Hematopoietic multipotent progenitor cell treated with erythropoietin and hydrocortisone succinate and interleukin-3 and kit ligand, for 8 days (in vitro differentiated cells): ENCODE measurements around the gene WDTC1.
"Not testable (repeated sequence)": the region's sequence is repeated elsewhere in the genome, so short reads cannot be mapped to it uniquely, and the experiment has no call there.

Experiments used
- DNase-seq: peaks from one replicate; pipeline ENCODE4 v3.0.0-alpha.2; 2015

The WDTC1 gene

DNA sequence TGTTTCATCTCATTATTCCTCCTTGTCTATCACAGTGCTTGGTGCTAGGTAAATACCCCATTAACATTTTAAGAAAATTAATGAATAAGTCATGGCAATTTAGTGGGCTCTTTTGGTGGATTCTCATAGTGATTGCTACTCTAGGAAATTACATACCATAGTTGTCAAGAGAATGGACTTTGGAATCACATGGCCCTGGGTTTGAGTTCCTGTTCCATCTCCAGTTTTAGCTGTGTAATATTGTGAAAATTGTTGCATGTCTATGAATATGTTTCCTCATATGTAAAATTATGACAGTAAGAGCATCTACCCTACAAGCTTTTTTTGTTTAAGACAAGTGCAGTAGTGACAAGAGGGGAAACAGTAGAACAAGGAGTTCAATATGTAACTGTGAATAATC is 20.7 kb downstream of the WDTC1 start:
- DNase-seq = no peak

DNA sequence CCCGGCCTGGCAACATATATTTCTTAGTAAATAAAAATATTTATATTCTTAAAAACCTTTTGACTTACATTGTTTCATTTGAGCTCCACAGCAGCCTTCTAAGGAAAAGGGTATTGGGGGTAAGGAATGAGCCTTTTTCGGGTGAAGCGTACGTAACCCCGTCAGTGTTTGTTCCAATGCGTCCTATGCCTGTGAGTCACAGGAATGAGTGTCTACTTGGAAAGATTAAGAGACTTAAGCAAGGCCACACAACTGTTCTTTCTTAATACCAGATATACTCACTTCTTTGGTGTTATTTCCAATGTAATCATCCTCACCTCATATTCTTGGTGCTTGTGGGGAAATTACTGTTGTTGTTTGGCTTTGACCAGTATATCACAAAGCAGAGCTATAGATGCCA is 22.7 kb downstream of the WDTC1 start:
- no peak for DNase-seq

DNA sequence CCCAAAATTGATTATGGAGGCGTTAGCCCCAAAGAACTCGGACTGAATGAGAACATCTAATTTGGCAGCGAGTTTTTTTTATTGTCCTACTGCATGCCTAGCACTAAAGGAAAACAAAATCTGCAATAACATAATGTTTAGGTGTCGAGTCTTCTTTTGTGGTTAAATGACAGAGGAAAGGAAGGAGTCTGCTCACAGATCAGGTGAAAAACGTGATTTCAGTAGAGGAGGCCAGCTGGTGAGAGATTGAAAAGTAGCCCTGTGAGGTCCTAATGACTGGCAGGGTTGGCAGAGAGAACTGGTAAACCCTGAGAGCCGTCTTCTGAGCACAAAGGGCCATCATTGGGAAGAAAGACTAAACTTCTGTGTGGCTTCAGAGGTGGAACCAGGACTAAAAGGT is 24.2 kb downstream of the WDTC1 start:
- no peak for DNase-seq

DNA sequence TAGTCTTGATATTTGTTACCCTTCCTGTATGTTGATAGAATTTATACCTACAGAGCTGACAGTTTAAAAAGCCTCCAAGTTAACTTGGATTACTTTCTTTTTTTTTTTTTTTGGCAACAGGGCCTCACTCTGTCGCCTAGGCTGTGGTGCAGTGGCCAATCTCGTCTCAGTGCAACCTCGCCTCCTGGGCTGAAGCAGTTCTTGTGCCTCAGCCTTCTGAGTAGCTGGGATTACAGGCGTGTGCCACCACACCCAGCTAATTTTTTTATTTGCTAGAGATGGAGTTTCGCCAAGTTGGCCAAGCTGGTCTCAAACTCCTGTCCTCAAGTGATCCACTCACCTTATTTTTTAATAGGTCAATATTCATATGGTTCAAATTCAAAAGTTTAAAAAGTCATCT is 32.7 kb downstream of the WDTC1 start:
- DNase-seq = peak; percentile 20

DNA sequence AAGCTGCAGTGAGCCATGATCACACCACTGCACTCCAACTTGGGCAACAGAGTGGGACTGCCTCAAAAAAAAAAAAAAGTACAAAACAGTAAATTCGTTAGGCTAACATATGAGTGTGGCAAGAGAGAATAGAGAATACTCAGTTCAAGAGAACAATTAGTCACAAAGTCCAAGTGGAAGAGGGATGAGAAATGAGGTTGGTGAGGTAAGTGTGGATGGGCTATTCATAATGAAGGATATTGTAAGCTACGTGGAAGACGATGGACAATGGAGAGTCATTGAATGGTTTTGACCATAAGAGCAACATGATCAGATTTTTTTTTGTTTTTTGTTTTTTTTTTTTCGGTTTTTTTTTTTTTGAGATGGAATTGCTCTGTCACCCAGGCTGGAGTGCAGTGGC is 34.8 kb downstream of the WDTC1 start:
- no peak for DNase-seq

DNA sequence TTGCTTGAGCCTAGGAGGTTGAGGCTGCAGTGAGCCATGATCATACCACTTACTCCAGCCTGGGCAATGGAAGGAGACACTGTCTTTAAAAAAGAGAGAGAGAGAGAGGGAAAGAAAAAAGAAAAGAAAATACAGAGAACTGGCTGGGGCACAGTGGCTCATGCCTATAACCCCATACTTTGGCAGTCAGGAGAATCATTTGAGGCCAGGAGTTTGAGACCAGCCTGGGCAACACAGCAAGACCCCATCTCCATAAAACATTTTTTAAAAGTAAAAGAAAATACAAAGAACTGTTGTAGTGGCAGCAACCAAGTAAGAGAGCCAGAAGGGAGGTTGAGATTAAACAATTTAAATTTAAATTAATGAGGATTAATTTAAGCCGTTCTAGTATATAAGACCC is 39.8 kb downstream of the WDTC1 start:
- DNase-seq = no peak

DNA sequence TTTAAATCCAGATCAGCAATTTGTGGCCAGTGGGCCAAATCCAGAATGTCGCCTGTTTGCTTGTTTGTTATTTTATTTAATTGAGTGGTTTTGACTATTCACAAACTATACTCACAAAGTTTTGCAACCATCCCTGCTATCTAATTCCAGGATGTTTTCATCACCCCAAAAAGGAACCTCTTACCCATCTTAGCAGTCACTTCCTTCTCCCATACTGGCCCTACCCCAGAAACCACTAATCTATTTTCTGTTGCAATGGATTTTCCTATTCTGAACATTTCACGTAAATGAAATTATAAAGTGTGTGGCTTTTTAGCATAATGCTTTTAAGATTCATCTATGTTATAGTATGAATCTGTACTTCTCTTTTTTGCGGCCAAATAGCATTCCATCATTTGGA is 41.3 kb downstream of the WDTC1 start:
- no peak for DNase-seq

DNA sequence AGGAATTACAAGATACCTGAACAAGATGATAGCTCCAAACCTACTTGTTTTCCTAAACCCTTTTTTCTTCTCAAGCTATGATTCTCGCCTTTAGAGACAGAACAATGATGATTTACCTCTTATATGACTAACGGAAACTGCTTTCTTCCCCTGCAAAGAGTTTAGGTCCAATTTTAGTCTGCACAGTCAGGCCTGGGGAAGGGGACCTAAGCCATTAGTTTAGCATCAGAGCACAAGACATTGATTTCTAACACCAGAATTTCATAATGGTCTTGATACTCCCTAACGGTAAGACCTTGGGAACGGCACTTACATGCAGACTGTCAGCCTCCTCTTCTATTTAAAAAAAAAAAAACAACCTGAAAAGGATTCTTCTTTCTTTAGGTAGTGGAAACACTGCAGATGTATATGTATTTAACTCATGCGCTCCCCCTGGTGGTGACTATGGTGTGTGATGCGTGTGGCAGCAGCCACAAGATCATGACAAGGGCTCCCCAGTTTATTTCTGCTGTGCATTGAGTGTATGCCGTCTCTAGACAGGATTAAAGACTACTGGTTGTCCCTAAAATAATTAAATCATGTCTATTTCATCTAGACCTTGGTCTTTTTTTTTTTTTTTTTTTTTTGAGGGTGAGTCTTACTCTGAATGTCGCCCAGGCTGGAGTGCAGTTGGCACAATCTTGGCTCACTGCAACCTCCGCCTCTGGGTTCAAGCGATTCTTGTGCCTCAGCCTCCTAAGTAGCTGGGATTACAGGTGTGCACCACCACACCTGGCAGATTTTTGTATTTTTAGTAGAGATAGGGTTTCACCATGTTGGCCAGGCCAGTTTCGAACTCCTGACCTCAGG is 50.2 kb downstream of the WDTC1 start:
- peak; percentile 88 for DNase-seq

DNA sequence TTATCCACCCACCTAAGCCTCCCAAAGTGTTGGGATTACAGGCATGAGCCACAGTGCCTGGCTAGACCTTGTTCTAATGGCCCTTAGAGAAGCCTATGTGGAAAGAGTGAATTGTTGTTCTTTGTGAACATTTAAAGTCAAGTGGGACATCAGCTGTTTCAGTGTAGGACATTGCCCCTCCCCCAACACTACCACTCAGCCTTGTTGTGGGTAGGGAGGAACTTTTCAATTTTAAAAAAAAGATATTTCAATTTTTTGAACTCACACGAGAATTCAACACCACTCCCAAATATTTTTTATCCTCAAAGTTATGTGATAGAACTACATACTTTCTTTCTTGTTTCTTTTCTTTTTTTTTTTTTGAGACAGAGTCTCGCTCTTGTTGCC is 50.8 kb downstream of the WDTC1 start:
- no peak for DNase-seq

DNA sequence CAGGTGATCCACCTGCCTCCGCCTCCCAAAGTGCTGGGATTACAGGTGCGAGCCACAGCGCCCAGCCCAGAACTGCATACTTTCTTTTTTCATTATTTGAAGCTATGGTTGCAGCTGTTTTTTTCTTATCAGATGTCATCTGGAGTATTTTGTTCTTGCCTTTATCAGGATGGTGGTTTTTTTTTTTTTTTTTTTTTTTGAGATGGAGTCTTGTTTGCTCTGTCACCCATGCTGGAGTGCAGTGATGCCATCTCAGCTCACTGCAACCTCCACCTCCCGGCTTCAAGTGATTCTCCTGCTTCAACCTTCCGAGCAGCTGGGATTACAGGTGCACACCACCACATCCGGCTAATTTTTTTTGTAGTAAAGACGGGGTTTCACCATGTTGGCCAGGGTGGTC is 51.4 kb downstream of the WDTC1 start:
- not testable (repeated sequence) for DNase-seq

DNA sequence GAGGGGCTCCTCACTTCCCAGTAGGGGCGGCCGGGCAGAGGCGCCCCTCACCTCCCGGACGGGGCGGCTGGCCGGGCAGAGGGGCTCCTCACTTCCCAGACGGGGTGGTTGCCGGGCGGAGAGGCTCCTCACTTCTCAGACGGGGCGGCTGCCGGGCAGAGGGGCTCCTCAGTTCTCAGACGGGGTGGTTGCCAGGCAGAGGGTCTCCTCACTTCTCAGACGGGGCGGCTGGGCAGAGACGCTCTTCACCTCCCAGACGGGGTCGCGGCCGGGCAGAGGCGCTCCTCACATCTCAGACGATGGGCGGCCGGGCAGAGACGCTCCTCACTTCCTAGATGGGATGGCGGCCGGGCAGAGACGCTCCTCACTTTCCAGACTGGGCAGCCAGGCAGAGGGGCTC is 54.7 kb downstream of the WDTC1 start:
- not testable (repeated sequence) for DNase-seq

DNA sequence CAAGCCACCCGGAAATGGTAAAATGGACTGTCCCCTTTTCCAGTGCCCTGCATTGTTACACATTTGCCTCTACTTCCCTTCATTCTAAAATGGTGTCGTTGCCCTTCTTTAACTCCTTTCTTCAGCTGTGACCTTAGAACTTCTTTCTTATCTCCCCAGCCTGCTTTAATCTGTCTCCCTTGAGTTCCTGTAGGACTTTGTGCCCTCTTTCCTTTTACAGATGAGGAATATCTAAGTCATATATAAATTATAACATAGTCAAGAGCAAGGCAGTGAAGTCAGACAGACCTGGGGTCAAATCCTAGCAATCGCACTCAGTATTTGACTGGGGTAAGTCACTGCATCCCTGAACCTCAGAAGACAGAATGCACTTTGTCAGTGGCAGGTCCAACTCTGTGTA is 56.1 kb downstream of the WDTC1 start:
- no peak for DNase-seq

DNA sequence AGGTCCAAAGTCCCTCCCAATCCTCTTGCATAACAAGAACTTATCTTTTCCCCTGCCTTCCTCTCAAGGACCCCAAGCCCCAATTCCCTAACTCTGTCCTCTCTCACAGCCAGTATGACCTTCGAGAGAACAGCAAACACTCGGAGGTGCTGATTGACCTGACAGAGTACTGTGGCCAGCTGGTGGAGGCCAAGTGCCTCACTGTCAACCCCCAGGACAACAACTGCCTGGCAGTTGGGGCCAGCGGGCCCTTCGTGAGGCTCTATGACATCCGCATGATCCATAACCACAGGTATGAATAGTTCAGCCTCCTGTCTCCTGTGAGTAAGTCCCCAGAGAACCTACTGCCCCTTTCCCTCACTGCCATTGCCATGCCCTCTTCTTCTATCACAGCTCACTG is 57.7 kb downstream of the WDTC1 start:
- no peak for DNase-seq

DNA sequence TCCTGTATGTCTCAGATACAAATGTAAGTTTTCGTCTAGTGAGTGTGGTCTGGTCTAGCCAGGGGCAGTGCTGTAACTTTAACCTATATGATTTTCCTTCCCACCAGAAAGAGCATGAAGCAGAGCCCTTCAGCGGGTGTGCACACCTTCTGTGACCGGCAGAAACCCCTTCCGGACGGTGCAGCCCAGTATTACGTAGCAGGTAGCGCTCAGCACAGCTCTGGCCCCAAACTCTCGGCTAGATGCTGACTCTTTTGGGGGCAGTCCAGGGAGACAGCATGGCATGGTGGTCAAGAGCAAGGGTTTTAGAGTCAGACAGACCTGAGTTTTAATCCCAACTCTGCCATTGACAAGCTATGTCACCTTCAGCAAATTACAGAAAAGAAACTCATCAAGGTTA is 59.5 kb downstream of the WDTC1 start:
- DNase-seq = no peak

DNA sequence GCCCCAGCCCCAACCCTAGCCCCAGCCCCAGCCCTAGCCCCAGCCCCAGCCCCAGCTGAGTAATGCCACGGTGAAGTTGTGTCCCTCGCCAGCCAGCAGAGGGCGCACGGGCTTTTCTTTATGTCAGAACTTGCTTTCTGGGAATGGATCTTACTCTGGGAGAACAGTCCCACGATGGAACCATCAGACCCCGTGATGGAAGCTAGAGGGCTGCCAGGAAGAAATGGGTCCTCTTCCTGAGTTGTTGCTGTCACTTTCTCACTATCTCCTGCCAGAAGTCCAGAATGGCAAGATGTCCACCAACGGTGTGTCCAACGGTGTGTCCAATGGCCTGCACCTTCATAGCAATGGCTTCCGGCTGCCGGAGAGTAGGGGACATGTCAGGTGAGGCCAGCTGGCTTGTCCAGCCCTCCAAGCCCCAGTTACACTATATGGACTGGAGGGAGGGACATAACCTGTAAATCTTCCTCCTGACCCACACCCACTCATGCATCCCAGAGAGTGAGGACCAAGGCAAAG is 62.4 kb downstream of the WDTC1 start:
- peak; percentile 40 for DNase-seq

DNA sequence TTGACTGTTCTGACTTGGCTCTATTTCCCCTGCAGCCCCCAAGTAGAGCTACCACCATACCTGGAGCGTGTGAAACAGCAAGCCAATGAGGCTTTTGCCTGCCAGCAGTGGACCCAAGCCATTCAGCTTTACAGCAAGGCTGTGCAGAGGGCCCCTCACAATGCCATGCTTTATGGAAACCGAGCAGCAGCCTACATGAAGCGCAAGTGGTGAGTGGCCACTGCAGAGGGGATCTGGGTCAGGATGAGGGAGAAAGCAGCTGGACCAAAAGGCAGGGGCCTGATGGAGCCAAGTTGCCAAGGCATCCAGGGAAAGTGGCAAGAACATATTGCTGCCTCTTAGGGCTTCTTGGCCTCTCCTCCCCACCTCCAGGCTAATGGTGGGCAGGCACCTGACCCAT is 63.5 kb downstream of the WDTC1 start:
- DNase-seq = no peak

DNA sequence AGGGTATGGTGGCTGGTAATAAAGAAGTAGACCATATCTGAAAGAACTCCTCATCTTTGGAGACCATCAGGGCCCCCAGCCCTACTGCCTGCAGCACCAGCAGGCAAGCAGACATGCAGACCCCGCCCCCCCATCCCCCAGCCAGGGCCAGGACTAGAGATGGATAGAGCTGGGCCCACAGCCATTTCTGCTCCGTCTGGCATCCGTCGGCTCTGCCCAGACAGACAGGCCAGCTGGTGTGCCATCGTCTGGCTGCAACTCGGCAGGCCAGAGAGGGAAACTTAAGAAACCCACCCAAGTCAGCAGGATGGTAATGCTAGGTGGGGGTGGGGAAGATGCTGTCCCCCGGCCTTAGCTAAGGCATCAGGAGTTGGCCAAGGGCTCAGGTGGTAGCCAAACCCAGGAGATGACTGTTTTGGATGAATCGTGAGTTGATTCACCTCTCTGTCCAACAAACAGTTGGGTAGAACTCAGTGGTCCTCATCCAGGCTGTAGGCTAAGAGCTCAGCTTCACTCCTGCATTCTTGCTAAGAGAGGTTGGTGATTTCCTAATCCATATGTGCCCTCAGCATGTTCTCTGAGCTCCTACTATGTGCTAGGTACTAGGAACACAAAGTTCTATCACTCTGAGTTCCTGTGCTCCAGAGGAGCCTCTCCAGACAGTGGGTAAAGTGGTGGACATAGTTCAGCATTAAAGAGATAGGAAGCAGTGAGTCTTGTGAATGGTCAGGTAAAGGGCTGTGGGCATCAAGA is 64.4 kb downstream of the WDTC1 start:
- no peak for DNase-seq

DNA sequence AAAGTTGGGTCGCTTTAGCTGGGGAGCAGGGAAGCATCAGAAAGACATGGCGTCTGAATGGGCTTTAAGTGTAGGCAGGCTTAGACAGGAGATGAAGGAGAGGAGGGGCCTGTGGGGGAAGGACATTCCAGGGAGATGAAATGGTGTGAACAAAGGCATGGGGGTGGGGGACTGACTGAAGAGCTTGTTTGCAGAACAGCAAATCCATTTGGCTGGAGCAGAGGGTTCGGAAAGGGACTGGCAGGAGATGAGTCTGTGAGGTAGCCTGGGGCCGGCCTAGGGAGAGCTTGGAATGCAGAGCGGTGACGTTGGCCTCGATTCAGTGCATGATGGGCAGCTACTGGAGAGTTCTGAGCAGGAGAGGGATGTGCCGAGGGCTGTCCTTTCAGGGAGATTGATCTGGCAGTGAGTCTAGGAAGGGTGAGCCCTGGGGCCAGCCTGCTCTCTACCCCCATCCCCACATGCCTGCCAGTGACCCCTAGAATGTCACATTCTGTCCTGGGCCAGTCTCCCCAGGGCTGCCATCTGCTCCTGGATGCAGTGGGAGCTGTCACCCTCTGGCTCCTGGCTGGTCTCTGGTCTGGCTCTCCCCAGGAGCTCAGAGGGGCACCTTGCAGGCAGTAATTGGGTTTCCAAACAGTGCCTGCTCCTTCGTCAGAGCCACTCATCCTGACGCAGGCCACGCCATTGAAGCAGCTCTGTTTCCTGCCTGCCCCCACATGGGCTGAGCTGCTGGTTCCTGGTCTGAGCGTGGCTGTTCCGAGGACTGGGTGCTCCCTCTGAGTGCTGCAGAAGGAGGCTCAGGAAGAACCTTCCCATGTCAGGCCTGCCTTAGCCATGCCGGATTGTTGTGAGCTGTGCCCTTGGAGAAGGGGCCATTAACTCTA is 65.2 kb downstream of the WDTC1 start:
- no peak for DNase-seq

DNA sequence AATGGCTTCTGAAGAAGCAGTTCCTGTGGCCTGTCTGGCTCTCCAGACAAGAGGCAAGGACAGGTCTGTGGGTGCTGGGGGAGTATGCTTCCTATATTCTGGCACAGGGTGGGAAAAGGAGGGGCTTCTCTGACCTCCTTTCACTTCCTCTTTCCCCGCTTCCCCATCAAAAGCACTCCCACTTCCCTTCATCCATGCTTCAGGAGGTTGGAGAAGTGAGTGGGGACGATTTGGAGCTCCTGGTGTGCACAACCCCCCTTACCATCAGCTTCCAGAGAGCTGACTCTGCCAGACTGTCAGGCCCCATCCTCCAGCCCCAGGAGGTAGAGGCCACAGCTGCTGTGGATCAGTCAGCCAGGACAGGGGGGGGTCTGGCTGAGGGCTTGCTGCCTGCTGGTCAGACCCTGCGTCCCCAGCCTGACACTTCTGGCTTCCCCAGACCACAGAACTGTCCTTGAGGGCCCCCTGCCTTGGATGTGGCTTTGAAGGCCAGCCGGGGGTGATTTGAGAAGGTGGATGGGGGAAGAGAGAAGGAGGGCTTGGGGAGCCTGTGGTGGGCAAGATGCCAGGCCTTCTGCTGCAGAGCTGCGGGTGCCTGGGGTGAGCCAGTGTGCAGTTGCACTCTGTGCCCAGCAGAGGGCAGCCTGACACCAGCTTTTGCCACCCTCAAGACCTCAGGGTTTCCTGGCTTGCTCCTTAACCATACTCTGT is 66.1 kb downstream of the WDTC1 start:
- peak; percentile 83 for DNase-seq

DNA sequence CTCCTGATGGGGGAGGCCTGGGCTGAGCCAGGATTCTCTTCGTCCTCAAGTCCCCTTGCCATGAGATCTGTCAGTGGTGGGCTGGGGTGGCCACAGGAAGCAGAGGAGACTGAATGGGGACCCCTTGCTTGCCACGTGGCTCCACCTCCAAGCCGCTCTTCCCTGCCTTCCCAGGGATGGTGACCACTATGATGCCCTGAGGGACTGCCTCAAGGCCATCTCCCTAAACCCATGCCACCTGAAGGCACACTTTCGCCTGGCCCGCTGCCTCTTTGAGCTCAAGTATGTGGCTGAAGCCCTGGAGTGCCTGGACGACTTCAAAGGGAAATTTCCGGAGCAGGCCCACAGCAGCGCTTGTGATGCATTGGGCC is 66.6 kb downstream of the WDTC1 start:
- no peak for DNase-seq

DNA sequence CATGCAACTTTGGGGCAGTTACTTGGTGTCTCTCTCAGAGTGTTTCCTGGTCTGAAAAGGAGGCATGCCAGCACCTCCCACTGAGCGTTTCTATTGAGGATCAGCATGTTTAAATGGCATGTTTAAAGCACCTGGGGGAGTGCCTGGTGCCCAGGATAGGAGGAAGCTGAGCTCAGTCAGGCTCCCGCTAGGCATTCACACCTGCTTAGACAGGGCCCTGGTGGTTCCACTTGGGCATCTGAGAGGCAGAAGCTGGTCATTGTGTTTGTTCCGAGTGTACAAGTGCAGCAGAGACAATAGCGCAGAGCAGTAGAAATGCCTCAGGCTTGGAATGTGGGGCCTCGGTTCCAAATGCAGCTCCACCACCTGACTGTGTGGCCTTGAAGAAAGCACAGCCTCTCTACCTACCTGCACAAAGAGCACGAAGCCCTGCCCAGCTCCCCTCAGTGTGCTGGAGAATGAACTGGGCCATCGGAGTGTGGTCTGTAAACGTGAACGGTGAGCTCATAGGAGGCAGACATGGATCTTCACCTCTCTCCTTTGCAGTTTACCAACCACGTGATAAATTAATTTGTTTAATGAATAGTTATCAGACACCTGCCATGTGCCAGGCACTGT is 67.3 kb downstream of the WDTC1 start:
- no peak for DNase-seq

DNA sequence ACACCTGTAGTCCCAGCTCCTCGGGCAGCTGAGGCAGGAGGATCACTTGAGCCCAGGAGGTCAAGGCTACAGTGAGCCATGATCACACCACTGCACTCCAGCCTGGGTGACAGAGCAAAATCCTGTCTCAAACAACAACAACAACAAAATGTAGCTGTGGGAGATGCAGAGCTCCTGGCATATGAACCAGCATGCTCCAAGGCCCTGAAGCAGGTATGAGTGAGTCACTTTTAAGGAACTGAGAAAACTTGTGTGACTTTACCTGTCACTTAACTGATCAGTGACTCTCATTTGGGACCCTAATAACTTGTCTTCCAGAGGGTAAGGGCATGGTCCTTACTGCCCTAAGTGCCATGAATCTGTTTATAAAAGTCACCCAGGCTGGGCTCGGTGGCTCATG is 68.2 kb downstream of the WDTC1 start:
- no peak for DNase-seq
